ENCODE data around the gene DOCK9.

DOCK9 gene

GRCh38 chr13:98977568-98978265, at the start of gene DOCK9:
Gene DOCK9, minus strand, starts transcription at chr13:98978064. Its CDS starts 155 bp downstream, at chr13:98977909.
- no peak for DNase-seq

- DNase-seq, result no peak
These were observed 49.4 kb upstream of the DOCK9 start for GRCh38 chr13:99027260-99027659.

GRCh38 chr13:99022941-99023340, 45.1 kb upstream of the DOCK9 start:
- DNase-seq, result no peak

- DNase-seq, result no peak
These were observed 40.7 kb upstream of the DOCK9 start for GRCh38 chr13:99018418-99019180.

- no peak for DNase-seq
These were observed 38.0 kb upstream of the DOCK9 start for GRCh38 chr13:99015606-99016490.

- DNase-seq, result no peak
These were observed 36.7 kb upstream of the DOCK9 start for GRCh38 chr13:99014522-99014921.

GRCh38 chr13:99013951-99014350, 36.1 kb upstream of the DOCK9 start:
- DNase-seq, result no peak

- DNase-seq, result no peak
These were observed 34.7 kb upstream of the DOCK9 start for GRCh38 chr13:99012539-99012938.

- no peak for DNase-seq
These were observed 32.2 kb upstream of the DOCK9 start for GRCh38 chr13:99009987-99010551.

GRCh38 chr13:99008577-99008976, 30.7 kb upstream of the DOCK9 start:
- DNase-seq, result no peak

GRCh38 chr13:99007414-99007986, 29.6 kb upstream of the DOCK9 start:
- DNase-seq, result no peak

- no peak for DNase-seq
These were observed 27.7 kb upstream of the DOCK9 start for GRCh38 chr13:99005609-99006008.

- DNase-seq, result no peak
These were observed 27.1 kb upstream of the DOCK9 start for GRCh38 chr13:99004978-99005377.

- DNase-seq, result no peak
These were observed 26.1 kb upstream of the DOCK9 start for GRCh38 chr13:99003851-99004471.

- DNase-seq, result no peak
These were observed 25.3 kb upstream of the DOCK9 start for GRCh38 chr13:99003186-99003585.

GRCh38 chr13:99002172-99002710, 24.4 kb upstream of the DOCK9 start:
- DNase-seq, result no peak

GRCh38 chr13:99000137-99000536, 22.3 kb upstream of the DOCK9 start:
- DNase-seq, result no peak

- no peak for DNase-seq
These were observed 21.7 kb upstream of the DOCK9 start for GRCh38 chr13:98999639-98999952.

GRCh38 chr13:98998831-98999638, 21.2 kb upstream of the DOCK9 start:
- DNase-seq, result no peak

- DNase-seq, result no peak
These were observed 20.1 kb upstream of the DOCK9 start for GRCh38 chr13:98997738-98998641.
